ENCODE results near the gene WDR20.
"Not testable (repeated sequence)": the region's sequence is repeated elsewhere in the genome, so short reads cannot be mapped to it uniquely, and the experiment has no call there.

The WDR20 gene, protein sequence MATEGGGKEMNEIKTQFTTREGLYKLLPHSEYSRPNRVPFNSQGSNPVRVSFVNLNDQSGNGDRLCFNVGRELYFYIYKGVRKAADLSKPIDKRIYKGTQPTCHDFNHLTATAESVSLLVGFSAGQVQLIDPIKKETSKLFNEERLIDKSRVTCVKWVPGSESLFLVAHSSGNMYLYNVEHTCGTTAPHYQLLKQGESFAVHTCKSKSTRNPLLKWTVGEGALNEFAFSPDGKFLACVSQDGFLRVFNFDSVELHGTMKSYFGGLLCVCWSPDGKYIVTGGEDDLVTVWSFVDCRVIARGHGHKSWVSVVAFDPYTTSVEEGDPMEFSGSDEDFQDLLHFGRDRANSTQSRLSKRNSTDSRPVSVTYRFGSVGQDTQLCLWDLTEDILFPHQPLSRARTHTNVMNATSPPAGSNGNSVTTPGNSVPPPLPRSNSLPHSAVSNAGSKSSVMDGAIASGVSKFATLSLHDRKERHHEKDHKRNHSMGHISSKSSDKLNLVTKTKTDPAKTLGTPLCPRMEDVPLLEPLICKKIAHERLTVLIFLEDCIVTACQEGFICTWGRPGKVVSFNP

DNA sequence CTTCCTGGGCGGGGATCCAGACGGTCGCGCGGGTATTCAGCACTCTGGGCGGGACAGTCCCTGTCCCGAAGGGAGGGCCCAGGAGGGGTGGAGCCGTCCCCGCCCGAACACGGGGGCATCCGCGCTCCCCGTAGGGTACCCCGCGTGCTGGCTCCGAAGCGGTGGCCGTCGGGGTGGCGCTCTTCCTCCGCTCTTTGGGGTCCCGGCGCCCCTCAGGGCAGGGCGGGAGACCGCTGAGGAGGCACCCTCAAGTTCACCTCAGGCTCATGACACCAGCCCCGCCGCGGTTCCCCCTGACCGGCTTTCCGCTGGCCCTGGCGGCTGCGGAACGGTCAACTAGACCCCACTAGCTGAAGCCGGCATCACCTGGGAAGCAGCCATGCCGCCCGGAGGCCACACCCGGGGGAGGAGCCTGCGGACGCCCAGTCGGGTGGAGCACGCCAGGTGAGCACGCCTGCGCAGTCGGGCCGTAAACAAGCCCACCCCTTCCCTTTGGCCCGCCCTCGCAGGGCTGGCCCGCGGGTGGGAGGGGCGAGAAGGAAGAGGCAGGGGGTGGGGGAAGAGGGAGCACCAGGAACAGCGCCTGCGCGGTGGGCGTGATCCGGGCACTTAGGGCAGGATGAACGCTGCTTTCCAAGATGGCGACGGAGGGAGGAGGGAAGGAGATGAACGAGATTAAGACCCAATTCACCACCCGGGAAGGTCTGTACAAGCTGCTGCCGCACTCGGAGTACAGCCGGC, at the start of gene WDR20:
WDR20 (plus strand) TSS at position 612 of the 741 bp plus-strand sequence; CDS start at position 639, 27 bp downstream.
- peak within 1 kb of the TSS; percentile 67 for H3K27ac ChIP-seq
- DNase-seq (ENCODE audit: low read depth, low spot score), result peak; percentile 85

DNA sequence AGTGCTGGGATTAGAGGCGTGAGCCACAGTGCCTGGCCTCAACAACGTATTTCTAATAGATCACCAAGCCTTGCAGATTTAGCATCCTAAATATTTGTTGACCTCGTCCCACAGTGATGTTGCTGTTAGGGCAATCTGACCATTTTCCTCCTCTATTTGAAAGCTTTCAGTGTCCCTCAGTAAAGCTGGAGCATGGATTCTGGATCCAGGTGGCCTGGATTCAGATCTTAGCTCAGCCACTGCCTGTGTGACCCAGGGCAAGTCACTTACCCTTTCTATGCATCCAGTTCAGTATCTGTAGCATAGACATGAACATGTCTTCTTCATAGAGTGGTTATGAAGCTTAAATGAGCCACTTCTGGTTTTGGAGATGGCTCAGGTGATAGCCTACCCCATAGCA, 49.0 kb upstream of the WDR20 start:
- H3K27ac ChIP-seq, result no peak overlapping the region
- no peak for DNase-seq (ENCODE audit: low read depth, low spot score)

DNA sequence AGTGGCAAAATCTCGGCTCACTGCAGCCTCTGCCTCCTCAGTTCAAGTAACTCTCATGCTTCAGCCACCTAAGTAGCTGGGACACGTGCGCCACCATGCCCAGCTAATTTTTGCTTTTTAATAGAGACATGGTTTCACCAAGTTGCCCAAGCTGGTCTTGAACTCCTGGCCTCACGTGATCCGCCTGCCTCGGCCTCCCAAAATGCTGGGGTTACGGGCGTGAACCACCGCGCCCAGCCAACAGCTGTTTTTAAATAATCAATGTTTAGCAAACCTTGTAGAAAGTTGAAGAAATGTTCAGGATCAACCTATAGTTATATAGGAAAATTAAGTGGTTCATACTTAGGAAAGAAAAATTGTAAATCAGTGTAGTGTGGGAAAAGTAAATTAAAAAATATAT, 46.9 kb upstream of the WDR20 start:
- no peak overlapping the region for H3K27ac ChIP-seq
- DNase-seq (ENCODE audit: low read depth, low spot score), result no peak

DNA sequence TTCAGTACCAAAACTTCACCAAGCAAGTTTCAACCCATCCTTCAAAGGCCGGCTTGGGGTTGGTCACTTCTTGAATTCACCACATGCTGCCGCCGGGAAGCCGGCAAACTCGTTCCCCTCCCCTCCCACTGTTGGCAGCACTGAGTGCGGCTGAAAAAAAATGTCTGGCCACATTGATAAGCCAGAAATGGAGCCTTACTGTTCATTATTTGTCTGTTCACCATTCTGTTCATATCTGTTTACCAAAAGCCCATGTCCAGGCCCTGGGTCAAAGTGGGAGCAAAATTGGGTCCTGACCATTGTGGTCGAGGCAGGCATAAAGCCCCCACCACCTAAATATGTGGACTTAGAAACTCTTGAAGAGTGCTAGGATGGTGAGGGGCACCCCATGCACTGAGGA, 45.6 kb upstream of the WDR20 start:
- no peak for DNase-seq (ENCODE audit: low read depth, low spot score)
- no peak overlapping the region for H3K27ac ChIP-seq

DNA sequence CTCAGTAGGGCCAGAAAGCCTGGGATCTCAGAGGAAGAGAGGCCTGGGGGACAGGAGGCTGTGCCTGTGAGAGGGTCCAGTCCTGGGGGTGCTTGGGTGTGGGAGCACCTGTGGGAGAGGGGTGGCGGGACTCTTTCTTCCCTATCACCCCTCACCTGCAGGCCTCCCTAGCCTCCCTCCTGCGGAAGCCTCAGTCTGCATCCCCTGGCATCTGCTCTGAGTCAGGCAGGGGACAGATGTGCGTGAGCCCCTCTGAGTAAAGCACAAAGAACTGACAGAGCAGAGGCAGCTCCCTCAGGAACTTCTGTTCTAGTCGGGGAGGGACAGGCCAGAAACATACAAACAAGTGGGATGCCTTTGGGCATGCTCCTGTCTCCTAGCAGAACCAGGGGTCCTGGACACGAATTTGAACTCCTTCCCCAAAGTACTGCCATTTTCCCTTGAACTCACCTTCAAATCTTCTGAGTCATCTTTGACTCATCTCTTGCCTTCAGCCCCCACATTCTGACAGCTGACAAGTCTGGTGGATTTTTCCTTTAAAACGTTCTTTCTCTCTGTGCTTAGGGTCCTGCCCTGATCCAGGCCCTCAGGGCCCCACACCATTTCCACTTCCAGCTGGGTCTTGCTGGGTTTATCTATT, 44.3 kb upstream of the WDR20 start:
- no peak for DNase-seq (ENCODE audit: low read depth, low spot score)
- H3K27ac ChIP-seq, result no peak overlapping the region

DNA sequence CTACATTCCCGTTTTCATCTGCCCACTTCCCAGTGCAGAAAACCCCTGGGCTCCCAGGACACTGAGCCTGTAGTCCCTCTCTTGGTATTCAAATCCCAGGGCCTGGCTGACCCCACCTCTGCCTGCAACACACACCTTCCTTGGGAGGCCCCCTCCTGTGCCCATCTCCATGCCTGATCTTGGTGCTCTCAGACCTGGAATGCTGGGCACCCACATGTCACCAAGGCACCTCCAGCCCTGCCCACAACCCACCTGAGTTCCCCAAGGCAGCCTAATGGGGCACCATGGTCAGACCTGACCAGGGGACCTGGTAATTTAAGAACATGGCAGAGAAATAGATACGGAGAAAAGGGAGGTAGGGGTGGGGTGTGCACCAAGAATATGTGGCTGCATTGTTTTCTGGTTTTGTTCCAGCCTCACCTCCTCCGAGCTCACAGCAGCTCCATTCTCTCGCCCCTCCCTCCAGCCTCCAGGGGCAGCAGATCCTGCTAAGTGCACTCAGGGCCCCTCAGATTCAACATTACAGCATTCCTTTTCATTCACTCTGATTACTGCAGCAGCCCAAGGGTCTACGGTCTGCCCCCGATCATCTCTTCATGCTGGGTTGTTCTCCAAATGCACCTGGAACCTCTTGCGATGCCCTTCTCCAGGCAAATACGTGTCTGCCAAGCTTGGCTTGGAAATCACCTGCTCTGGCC, 43.7 kb upstream of the WDR20 start:
- H3K27ac ChIP-seq, result no peak overlapping the region
- DNase-seq (ENCODE audit: low read depth, low spot score), result no peak

DNA sequence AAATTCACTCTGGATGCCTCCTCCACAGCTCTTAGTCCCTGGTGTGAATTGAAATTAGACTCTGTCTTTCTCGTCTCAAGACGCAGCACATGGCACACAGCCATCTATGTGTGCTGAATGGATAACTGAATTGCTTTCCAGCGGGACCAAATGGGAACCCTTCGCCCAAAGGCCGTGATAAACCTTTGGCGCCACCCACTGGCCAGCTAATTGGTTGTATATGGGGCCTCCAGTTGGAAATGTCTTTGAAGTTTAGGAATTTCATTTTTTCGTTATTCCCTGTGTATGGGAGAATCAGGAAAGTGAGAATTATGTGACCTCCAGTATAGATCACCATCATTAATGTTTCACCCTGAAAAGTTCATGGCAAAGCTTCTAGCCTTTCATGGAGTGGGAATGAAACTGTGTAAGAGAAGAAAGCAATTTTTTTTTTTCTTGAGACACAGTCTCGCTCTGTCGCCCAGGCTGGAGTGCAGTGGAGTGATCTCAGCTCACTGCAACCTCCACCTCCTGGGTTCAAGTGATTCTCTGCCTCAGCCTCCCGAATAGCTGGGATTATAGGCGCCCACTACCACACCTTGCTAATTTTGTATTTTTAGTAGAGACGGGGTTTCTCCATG, 43.0 kb upstream of the WDR20 start:
- no peak for DNase-seq (ENCODE audit: low read depth, low spot score)
- H3K27ac ChIP-seq, result no peak overlapping the region

DNA sequence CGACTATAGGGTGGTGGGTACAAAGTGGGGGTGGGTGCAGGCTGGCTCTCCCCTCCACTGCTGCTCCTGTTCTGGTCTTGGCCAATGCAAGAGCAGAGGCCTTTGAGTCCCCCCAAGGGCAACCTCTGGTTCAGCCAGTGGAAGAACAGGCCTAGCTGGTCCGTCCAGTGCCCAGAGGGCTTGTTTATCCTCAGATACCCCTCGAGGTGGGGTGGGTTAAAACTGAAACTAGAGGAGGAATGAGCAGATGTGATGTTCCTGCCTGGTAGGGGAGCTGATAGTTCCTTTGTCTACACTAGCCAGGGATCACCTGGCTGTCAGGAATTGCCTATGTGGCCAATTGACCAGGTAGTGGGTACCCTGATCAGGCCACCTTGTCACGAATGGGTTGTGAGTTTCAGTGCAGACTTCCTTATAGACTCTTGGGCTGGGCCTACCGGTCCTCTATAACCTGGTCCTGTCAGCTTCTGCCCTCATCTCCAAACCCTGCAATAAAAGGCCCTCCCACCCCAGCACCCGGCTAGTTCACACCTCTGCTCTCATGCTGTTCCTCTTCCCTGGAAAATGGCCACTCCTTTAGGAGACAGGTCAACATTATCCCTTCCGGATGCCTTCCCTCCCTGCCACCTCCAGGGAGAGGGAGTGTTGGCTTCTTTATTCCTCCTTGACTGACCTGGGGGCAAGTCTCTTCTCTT, 42.1 kb upstream of the WDR20 start:
- H3K27ac ChIP-seq, result no peak overlapping the region
- no peak for DNase-seq (ENCODE audit: low read depth, low spot score)

DNA sequence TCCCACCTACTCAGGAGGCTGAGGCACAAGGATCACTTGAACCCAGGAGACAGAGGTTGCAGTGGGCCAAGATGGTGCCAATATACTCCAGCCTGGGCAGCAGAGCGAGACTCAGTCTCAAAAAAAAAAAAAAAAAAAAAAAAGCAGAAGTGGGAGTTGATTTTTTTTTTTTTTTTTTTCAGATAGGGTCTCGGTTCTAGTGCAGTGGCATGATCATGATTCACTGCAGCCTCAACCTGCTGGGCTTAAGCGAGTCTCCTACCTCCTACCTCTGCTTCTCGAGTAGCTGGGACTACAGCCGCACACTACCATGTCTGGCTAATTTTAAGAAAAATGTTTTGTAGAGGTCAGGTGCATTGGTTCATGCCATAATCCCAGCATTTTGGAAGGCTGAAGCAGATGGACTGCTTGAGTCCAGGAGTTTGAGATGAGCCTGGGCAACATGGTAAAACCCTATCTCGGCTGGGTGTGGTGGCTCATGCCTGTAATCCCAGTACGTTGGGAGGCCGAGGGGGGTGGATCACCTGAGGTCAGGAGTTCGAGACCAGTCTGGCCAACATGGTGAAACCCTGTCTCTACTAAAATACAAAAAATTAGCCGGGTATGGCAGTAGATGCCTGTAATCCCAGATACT, 36.5 kb upstream of the WDR20 start:
- no peak overlapping the region for H3K27ac ChIP-seq
- DNase-seq (ENCODE audit: low read depth, low spot score), result no peak

DNA sequence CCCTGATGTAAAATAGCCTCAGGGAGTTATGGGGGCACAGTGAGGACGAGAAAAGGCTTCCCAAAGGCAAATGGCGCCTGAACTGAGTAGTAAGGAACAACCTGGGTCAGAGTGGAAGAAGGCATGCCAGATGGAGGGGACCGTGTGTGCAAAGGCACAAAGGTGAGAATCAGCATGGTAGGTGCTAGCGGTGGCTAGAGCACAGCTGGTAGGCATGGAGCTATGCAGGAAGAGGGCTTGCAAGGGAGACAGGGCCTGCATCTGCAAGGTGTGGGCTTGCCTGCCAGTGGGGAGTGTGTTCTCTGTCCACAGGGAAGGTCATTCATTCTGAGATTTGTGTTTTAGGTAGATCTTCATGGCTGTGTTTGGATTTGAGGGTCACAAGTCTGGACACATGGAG, 34.3 kb upstream of the WDR20 start:
- DNase-seq (ENCODE audit: low read depth, low spot score), result no peak
- H3K27ac ChIP-seq, result no peak overlapping the region

DNA sequence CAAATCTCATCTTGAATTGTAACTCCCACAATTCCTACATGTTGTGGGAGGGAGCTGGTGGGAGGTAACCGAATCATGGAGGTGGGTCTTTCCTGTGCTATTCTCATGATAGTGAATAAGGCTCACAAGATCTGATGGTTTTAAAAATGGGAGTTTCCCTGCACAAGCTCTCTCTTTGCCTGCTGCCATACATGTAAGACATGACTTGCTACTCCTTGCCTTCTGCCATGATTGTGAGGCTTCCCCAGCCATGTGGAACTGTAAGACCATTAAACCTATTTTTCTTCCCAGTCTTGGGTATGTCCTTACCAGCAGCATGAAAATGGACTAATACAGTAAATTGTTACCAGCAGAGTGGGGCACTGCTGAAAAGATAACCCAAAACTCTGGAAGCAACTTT, 30.4 kb upstream of the WDR20 start:
- not testable (repeated sequence) for DNase-seq (ENCODE audit: low read depth, low spot score); H3K27ac ChIP-seq

DNA sequence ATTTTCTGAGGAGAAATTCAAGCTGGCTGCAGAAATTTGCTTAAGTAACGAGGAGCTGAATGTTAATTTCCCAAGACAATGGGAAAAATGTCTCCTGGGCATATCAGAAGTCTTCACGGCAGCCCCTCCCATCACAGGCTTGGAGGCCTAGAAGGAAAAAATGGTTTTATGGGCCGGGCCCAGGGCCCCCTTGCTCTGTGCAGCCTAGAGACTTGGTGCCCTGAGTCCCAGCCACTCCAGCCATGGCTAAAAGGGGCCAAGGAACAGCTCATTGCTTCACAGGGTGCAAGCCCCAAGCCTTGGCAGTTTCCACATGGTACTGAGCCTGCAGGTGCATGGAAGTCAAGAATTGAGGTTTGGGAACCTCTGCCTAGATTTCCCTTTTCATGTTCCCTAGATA, 28.6 kb upstream of the WDR20 start:
- DNase-seq (ENCODE audit: low read depth, low spot score), result no peak
- no peak overlapping the region for H3K27ac ChIP-seq

DNA sequence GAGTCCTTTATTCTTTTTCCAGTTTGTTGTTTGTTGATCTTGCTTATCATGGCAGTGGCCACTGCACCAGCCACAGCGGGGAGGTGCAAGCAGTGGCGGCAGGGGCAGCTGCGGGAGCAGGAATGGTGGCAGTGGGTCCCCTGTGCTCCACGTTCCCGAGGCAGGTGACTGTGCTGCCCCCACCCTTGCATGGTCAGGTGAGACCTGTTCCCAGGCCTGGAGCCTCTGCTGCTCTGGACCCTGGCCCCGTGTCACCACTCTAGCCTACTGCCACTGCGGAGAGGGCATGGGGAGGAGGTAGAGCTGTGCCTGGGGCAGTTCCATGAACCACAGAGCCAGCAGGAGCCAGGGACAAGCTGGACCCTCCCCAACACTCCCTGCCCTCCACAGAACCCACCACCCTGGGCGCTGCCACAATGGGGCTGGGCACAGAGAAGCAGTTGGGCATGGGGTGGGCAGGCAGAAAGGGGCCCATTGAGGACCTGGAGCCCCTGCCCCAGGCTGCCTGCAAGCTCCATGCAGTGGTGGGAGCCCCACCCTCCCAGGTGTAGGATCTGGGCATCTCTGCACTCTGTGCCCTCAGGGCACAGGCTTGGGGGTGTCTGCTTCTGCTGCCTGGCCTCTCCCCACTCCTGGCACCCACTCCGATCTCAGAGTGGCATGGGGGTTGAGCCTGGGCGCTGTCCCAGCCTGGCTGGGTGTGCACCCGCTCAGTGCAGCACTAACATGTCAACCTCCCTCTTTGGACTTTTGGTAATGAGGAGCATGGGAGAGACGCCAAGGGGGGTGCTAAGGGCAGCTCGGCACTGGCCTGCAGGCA, 23.1 kb upstream of the WDR20 start:
- H3K27ac ChIP-seq, result no peak overlapping the region
- no peak for DNase-seq (ENCODE audit: low read depth, low spot score)

DNA sequence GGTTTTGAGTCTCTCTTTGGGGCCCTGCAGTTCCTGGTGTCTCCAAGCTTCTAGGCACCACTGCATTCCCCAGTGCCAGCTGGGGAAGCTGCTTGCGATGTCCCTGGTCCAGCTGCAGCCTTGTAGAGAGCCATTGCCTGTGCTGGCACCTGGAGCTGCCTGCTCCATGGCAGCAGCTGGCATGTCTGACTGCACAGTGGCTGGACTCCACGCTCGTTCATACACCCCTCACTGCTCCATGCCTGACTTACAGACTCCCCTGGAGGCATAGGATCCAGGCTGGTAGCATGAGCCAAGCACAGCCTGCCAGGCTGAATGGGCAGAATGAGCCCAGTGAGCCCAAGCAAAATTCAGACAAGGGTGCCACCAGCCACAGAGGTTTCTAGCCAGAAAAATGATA, 21.8 kb upstream of the WDR20 start:
- H3K27ac ChIP-seq, result no peak overlapping the region
- DNase-seq (ENCODE audit: low read depth, low spot score), result no peak

DNA sequence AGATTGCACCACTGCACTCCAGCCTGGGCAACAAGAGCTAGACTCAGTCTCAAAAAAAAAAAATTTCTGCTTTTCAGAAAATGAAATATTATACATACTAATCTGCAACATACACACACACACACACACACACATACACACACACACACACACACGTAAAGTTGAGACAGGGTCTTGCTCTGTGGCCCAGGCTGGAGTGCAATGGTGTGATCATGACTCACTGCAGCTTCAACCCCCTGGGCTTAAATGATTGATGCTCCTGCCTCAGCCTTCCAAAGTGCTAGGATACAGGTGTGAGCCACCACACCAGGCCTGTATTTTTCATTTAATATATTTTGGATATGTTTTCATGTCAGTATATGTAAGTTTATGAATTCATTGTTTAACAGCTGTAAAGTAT, 18.8 kb upstream of the WDR20 start:
- no peak for DNase-seq (ENCODE audit: low read depth, low spot score)
- no peak overlapping the region for H3K27ac ChIP-seq

DNA sequence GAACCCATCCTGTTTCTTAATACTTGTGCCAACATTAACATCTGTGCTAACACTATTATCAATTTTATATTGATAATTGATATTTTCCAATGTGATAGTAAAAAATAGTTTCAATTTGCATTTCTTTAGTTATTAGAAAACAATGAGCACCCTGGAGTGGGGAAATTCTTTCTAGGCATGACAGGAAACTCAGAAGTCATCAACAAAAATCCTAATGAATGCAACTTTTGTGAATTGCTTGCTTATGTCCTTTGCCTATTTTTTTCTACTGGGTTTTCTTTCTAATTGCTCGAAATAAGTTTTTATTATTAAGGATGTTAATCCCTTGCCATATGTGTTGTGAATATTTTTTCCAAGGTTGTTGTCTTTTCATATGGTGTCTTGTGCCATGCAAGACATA, 18.1 kb upstream of the WDR20 start:
- H3K27ac ChIP-seq, result no peak overlapping the region
- no peak for DNase-seq (ENCODE audit: low read depth, low spot score)

DNA sequence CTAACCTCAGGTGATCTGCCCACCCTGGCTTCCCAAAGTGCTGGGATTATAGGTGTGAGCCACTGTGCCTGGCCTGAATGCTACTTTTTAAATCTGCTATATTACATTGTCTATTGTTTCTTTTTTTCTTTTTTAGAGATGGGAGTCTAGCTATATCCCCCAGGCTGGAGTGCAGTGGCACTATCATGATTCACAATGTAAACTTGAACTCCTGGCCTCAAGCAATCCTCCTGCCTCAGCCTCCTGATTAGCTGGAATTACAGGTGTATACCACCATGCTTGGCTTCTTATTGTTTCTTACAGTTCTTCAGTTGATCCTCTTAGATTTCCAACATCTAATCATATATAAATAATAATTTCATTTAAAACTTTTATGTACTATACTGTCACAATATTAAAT, 15.3 kb upstream of the WDR20 start:
- DNase-seq (ENCODE audit: low read depth, low spot score), result no peak
- H3K27ac ChIP-seq, result no peak overlapping the region

DNA sequence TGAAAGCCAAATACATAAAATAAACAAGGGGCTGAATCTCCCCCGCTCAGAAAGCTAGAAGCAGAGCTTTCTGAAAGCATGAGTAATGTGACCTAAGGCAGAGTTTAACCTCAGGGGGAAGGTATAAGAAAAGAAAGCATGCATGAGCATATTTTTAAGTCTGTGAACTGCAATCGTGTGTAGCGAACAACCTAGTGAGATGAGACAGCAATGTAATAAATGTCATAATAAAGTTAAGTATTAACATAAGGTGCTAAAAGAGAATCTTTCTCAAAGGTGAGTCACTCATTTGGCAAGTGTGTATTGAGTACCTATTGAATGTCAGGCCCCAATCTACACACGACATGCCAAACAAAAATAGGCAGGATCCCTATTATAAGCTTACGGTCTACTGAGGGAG, 14.2 kb upstream of the WDR20 start:
- peak overlapping the region; percentile 37 for H3K27ac ChIP-seq
- peak; percentile 53 for DNase-seq (ENCODE audit: low read depth, low spot score)

All from epithelial cell of prostate (primary cell).